H1 (cell line): ENCODE measurements around the gene FHL2. TPM values are rescaled to one million over a fixed set of nuclear protein-coding genes. Genes with fewer than 3 reads are reported as not detected.

Experiments used
- CTCF ChIA-PET: fragments of 300-600 bp; sonication (Branson Sonifier 250); formaldehyde crosslinking; loops from one replicate; lab custom pipeline; 2021; ENCODE audit not compliant: partially characterized antibody; lab: Charles Lee
- POLR2A ChIA-PET: fragments of 300-600 bp; sonication (Branson Sonifier 250); formaldehyde crosslinking; loops from one replicate; lab custom pipeline; 2021; ENCODE audit warnings: inconsistent platforms; ENCODE audit not compliant: partially characterized antibody; lab: Charles Lee
- DNase-seq, 2 experiments: peaks; one replicate each; pipeline versions ENCODE4 v3.0.0 to v3.0.0-alpha.2; 2010 to 2022; ENCODE audit warnings: low spot score in 2 of 2, low read depth in 1 of 2, mixed read lengths in 1 of 2
- FAIRE-seq: peaks from 2 replicates; lab custom pipeline; 2011; peaks lifted over from hg19 to GRCh38; lab: Jason Lieb, UNC
- H2AFZ ChIP-seq: 2 replicates; pipeline ENCODE4 v1.8.1; 2012; ENCODE audit warnings: low read length, inconsistent platforms
- H2AK5ac ChIP-seq: 2 replicates; pipeline ENCODE4 v1.6.1; 2013; ENCODE audit warnings: low read depth, low read length
- H2BK120ac ChIP-seq: replicated peaks from 2 replicates; pipeline ENCODE3; 2013; ENCODE audit warnings: low read depth, low read length, inconsistent platforms
- H2BK12ac ChIP-seq: 2 replicates; pipeline ENCODE4 v1.6.1; 2013; ENCODE audit warnings: low read depth, low read length
- H2BK15ac ChIP-seq: 2 replicates; pipeline ENCODE4 v1.6.1; 2013; ENCODE audit warnings: low read length
- H2BK20ac ChIP-seq: 2 replicates; pipeline ENCODE4 v1.6.1; 2013; ENCODE audit warnings: low read length
- H2BK5ac ChIP-seq: 2 replicates; pipeline ENCODE4 v1.6.1; 2013; ENCODE audit warnings: low read depth, low read length
- H3K14ac ChIP-seq: 2 replicates; pipeline ENCODE4 v1.6.1; 2013; ENCODE audit warnings: inconsistent platforms; ENCODE audit not compliant: insufficient read length
- H3K18ac ChIP-seq: 2 replicates; pipeline ENCODE4 v1.6.1; 2013; ENCODE audit warnings: low read length; ENCODE audit errors: extremely low read depth
- H3K23ac ChIP-seq: 2 replicates; pipeline ENCODE4 v1.6.1; 2013; ENCODE audit warnings: inconsistent platforms; ENCODE audit not compliant: insufficient read length
- H3K23me2 ChIP-seq: 2 replicates; pipeline ENCODE4 v1.6.1; 2013; ENCODE audit warnings: low read depth, low read length
- H3K27ac ChIP-seq: 2 replicates; pipeline ENCODE4 v1.6.1; 2011; ENCODE audit warnings: low read depth, low read length, inconsistent platforms
- H3K27me3 ChIP-seq, 4 experiments: replicated peaks in 1 of 4; 1 replicate in 1 of 4; 2 replicates in 3 of 4; pipeline versions ENCODE4 v1.6.1 to v1.8.1; 2011 to 2013; ENCODE audit warnings: low read length in 3 of 4, mild to moderate bottlenecking in 3 of 4, inconsistent platforms in 2 of 4, mixed read lengths in 2 of 4, moderate library complexity in 1 of 4; ENCODE audit not compliant: control insufficient read depth in 3 of 4, insufficient read depth in 3 of 4; ENCODE audit errors: extremely low read depth in 1 of 4
- H3K36me3 ChIP-seq, 4 experiments: 2 replicates each; pipeline versions ENCODE4 v1.6.1 to v1.8.1; 2011 to 2013; ENCODE audit warnings: mild to moderate bottlenecking in 4 of 4, low read length in 3 of 4, moderate library complexity in 2 of 4, control low read depth in 1 of 4, inconsistent platforms in 1 of 4; ENCODE audit not compliant: insufficient read depth in 4 of 4, control insufficient read depth in 2 of 4
- H3K4ac ChIP-seq: replicated peaks from 2 replicates; pipeline ENCODE3; 2013; ENCODE audit warnings: low read length, low read depth, mixed read lengths, inconsistent platforms; ENCODE audit not compliant: insufficient read length
- H3K4me1 ChIP-seq, 4 experiments: replicated peaks in 1 of 4; 1 replicate in 1 of 4; 2 replicates in 3 of 4; pipeline versions ENCODE4 v1.6.1 to v1.8.1; 2011 to 2013; ENCODE audit warnings: low read length in 3 of 4, inconsistent platforms in 2 of 4, mixed read lengths in 1 of 4; ENCODE audit not compliant: insufficient read depth in 4 of 4, control insufficient read depth in 3 of 4
- H3K4me2 ChIP-seq, 2 experiments: 2 replicates each; pipeline versions ENCODE4 v1.6.1 to v1.8.1; 2011 to 2013; ENCODE audit warnings: low read depth in 2 of 2, low read length in 2 of 2, control low read depth in 1 of 2, inconsistent platforms in 1 of 2, mild to moderate bottlenecking in 1 of 2; ENCODE audit not compliant: insufficient read depth in 1 of 2
- H3K4me3 ChIP-seq, 4 experiments: fragments of 200-600, 300-600 bp in 1 of 4; sonication (generic), shearing (Covaris generic), sonication (Bioruptor Twin) in 1 of 4; 2 replicates each; pipeline versions ENCODE4 v1.5.1 to v1.8.1; 2011 to 2016; ENCODE audit warnings: low read length in 4 of 4, low read depth in 3 of 4, control low read depth in 2 of 4, inconsistent platforms in 2 of 4, mild to moderate bottlenecking in 2 of 4, mixed read lengths in 1 of 4, moderate library complexity in 1 of 4; ENCODE audit not compliant: insufficient read depth in 2 of 4; ENCODE audit errors: extremely low read depth in 1 of 4
- H3K56ac ChIP-seq: replicated peaks from 2 replicates; pipeline ENCODE3; 2013; ENCODE audit warnings: low read depth, mild to moderate bottlenecking, mixed read lengths, low read length, inconsistent platforms; ENCODE audit not compliant: insufficient read length
- H3K79me1 ChIP-seq: 2 replicates; pipeline ENCODE4 v1.6.1; 2013; ENCODE audit warnings: low read depth, low read length, control low read depth
- H3K79me2 ChIP-seq, 2 experiments: 2 replicates each; pipeline versions ENCODE4 v1.6.1 to v1.8.1; 2012 to 2013; ENCODE audit warnings: low read length in 2 of 2, mild to moderate bottlenecking in 2 of 2, inconsistent platforms in 1 of 2; ENCODE audit not compliant: insufficient read depth in 2 of 2, control insufficient read depth in 1 of 2
- H3K9ac ChIP-seq, 4 experiments: replicated peaks in 1 of 4; 1 replicate in 1 of 4; 2 replicates in 3 of 4; pipeline versions ENCODE4 v1.6.1 to v1.8.1; 2011 to 2013; ENCODE audit warnings: low read depth in 3 of 4, low read length in 3 of 4, control low read depth in 2 of 4, mild to moderate bottlenecking in 2 of 4, moderate library complexity in 2 of 4, inconsistent platforms in 1 of 4; ENCODE audit errors: extremely low read depth in 1 of 4
- H3K9me3 ChIP-seq, 2 experiments: 2 replicates each; pipeline versions ENCODE4 v1.6.1 to v1.8.1; 2012 to 2013; ENCODE audit warnings: mild to moderate bottlenecking in 2 of 2, moderate library complexity in 2 of 2, control low read depth in 1 of 2, inconsistent platforms in 1 of 2, low read depth in 1 of 2, low read length in 1 of 2, mixed read lengths in 1 of 2; ENCODE audit not compliant: insufficient read depth in 2 of 2
- H4K20me1 ChIP-seq, 2 experiments: replicated peaks in 1 of 2; 2 replicates each; pipeline versions ENCODE3 to v1.8.1; 2011 to 2013; ENCODE audit warnings: inconsistent platforms in 2 of 2, low read length in 2 of 2, mild to moderate bottlenecking in 1 of 2; ENCODE audit not compliant: insufficient read depth in 2 of 2, control insufficient read depth in 1 of 2
- H4K5ac ChIP-seq: 2 replicates; pipeline ENCODE4 v1.6.1; 2013; ENCODE audit warnings: low read length, low read depth, mixed read lengths, inconsistent platforms; ENCODE audit not compliant: insufficient read length
- H4K8ac ChIP-seq: 2 replicates; pipeline ENCODE4 v1.8.0; 2013; ENCODE audit warnings: mild to moderate bottlenecking, moderate library complexity, low read length, inconsistent platforms; ENCODE audit not compliant: insufficient read depth; ENCODE audit errors: extremely low read depth
- H4K91ac ChIP-seq: replicated peaks from 2 replicates; pipeline ENCODE3; 2013; ENCODE audit warnings: low read length, mixed read lengths, inconsistent platforms; ENCODE audit not compliant: insufficient read length
- CEBPB ChIP-seq: IDR thresholded peaks from 2 replicates; pipeline ENCODE4 v1.6.1; 2012; ENCODE audit warnings: low read depth, low read length
- CHD1 ChIP-seq: IDR thresholded peaks from 2 replicates; pipeline ENCODE4 v1.6.1; 2012; ENCODE audit warnings: low read depth, low read length, improper control_type of control experiment
- CREB1 ChIP-seq: IDR thresholded peaks from 2 replicates; pipeline ENCODE4 v1.6.1; 2012; ENCODE audit warnings: inconsistent platforms
- GTF2F1 ChIP-seq: IDR thresholded peaks from 2 replicates; pipeline ENCODE4 v1.6.1; 2012; ENCODE audit warnings: low read depth, low read length, improper control_type of control experiment, borderline replicate concordance
- JUN ChIP-seq: IDR thresholded peaks from 2 replicates; pipeline ENCODE4 v1.6.1; 2011; ENCODE audit warnings: low read depth, mild to moderate bottlenecking, improper control_type of control experiment, low read length
- POLR2AphosphoS5 ChIP-seq: IDR thresholded peaks from 2 replicates; pipeline ENCODE4 v1.6.1; 2011; ENCODE audit warnings: low read depth, low read length
- RBBP5 ChIP-seq: IDR thresholded peaks from 2 replicates; pipeline ENCODE4 v1.7.1; 2012; ENCODE audit warnings: low read depth, mild to moderate bottlenecking, inconsistent platforms, low read length, moderate library complexity, borderline replicate concordance
- TBP ChIP-seq: IDR thresholded peaks from 2 replicates; pipeline ENCODE4 v1.6.1; 2011; ENCODE audit warnings: low read depth, low read length, improper control_type of control experiment
- YY1 ChIP-seq: IDR thresholded peaks from 2 replicates; pipeline ENCODE4 v1.6.1; 2011; ENCODE audit warnings: low read depth, mild to moderate bottlenecking, low read length
- ZNF274 ChIP-seq: IDR thresholded peaks from 2 replicates; pipeline ENCODE4 v1.7.0; 2012; ENCODE audit warnings: low read length, borderline replicate concordance; ENCODE audit errors: extremely low read depth
- WGBS, 2 experiments: shearing (Covaris generic) in 1 of 2; methylation state at CpG; one replicate each; pipeline versions ENCODE4 v1.1.6 to v1.1.7; 2013 to 2015; ENCODE audit warnings: low lambda C conversion rate in 2 of 2, mixed read lengths in 2 of 2, inconsistent platforms in 1 of 2, low coverage in 1 of 2, missing lambda C conversion rate in 1 of 2; ENCODE audit not compliant: insufficient replicate concordance in 2 of 2, insufficient coverage in 1 of 2, insufficient read length in 1 of 2; ENCODE audit errors: extremely low coverage in 1 of 2, missing lambda C conversion rate in 1 of 2; 5-methylcytosine and 5-hydroxymethylcytosine counted together
- polyA plus RNA-seq, 7 experiments: library from polyadenylated mRNA; depleted of rRNA in 3 of 7; stranded (reverse) in 5 of 7; unstranded in 2 of 7; fragments of >200 nt in 5 of 7; fragments of 200-250 nt in 2 of 7; gene quantifications; 1 replicate in 5 of 7; 2 replicates in 1 of 7; 4 replicates in 1 of 7; pipeline versions ENCODE4 v1.2.1 to v1.2.3, GENCODE V29; 2011 to 2013; ENCODE audit warnings: missing spikeins in 2 of 7, mixed read lengths in 2 of 7
- total RNA-seq: library from RNA; stranded (reverse); fragmentation: NEBNext Ultra II Directional; extraction: Animal tissue kit (Norgen Biotek cat#: 25700); gene quantifications from 2 replicates; pipeline ENCODE4 v1.2.1, GENCODE V29; 2021
- TF ChIP-seq, protein P1 (sequence below), 3 experiments: IDR thresholded peaks; 1 replicate in 2 of 3; 2 replicates in 1 of 3; pipeline versions ENCODE4 v1.5.1 to v1.6.1; 2011; ENCODE audit warnings: low read length in 3 of 3, mild to moderate bottlenecking in 3 of 3, inconsistent platforms in 2 of 3, low read depth in 1 of 3, moderate library complexity in 1 of 3; ENCODE audit not compliant: insufficient read depth in 1 of 3; ENCODE audit errors: control extremely low read depth in 1 of 3

Gene FHL2
- total and polyA plus RNA-seq, 2 of the 8 experiments (the other 6 are each of a cell fraction or from before 2014, with no cell fraction given): 33.2 to 64.3 TPM

DNA sequence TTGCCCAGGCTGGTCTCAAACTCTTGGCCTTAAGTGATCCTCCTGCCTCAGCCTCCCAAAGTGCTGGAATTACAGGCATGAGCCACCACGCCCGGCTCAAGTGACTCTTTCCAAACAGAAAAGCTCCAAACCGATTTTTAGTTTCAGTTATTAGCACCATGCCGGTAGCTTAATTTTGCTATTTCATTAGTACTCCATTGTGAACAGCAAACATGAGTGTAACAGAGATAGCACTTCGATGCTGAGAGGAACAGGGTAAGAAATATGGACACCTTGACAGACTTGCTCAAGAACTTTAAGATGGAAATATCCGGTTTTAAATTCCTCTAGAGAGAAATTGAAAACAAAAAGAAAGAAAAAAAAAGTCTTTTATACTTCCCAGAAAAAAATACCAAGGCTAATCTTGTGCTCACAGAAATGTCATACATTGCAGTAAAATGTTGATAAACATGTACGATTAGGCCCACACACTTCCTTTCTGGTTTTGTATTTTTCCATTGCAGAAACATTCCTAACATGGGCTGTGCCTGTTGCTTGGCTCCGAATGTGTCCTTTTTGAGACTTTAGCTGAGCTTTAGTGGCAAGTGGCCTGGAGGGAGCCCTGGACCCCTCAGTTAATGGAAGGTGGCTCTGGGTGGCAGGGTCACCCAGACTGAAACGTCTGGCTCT is 18.3 kb downstream of the FHL2 start:
- TF ChIP-seq ZNF274 (no peak), TBP (no peak), YY1 (no peak), RBBP5 (no peak), CHD1 (no peak), CREB1 (no peak), CEBPB (no peak), JUN (no peak), GTF2F1 (no peak), POLR2AphosphoS5 (no peak; the same call in 1 of the 2 replicates)
- TF ChIP-seq, protein P1, sequence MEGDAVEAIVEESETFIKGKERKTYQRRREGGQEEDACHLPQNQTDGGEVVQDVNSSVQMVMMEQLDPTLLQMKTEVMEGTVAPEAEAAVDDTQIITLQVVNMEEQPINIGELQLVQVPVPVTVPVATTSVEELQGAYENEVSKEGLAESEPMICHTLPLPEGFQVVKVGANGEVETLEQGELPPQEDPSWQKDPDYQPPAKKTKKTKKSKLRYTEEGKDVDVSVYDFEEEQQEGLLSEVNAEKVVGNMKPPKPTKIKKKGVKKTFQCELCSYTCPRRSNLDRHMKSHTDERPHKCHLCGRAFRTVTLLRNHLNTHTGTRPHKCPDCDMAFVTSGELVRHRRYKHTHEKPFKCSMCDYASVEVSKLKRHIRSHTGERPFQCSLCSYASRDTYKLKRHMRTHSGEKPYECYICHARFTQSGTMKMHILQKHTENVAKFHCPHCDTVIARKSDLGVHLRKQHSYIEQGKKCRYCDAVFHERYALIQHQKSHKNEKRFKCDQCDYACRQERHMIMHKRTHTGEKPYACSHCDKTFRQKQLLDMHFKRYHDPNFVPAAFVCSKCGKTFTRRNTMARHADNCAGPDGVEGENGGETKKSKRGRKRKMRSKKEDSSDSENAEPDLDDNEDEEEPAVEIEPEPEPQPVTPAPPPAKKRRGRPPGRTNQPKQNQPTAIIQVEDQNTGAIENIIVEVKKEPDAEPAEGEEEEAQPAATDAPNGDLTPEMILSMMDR (IDR thresholded peaks at IDR 0.05; ENCODE audit: control extremely low read depth in 1 of 3, insufficient read depth in 1 of 3, low read depth in 1 of 3, low read length in 3 of 3): no peak
- H3K4me1 ChIP-seq: no peaks in the 10 kb centered on the region; a peak in 2 of 7 replicates

More for the DNA sequence above, 18.3 kb downstream of the FHL2 start:
- Histone ChIP-seq H3K23me2 (no peaks in the 10 kb centered on the region), H3K9me3 (no peaks in the 10 kb centered on the region), H3K79me1 (no peaks in the 10 kb centered on the region), H2BK5ac (no peak overlapping the region), H3K4ac (no peak overlapping the region), H3K56ac (no peak overlapping the region), H3K27me3 (no peaks in the 10 kb centered on the region), H4K8ac (no peak overlapping the region), H3K79me2 (no peaks in the 10 kb centered on the region), H3K23ac (no peak overlapping the region), H2AK5ac (no peak overlapping the region), H4K91ac (no peak overlapping the region), H4K5ac (no peak overlapping the region), H3K4me3 (no peak overlapping the region), H4K20me1 (no peaks in the 10 kb centered on the region), H3K18ac (no peak overlapping the region), H3K27ac (no peak overlapping the region), H3K14ac (no peak overlapping the region), H2AFZ (no peak overlapping the region), H3K4me2 (no peak overlapping the region), H2BK20ac (no peak overlapping the region), H3K9ac (no peak overlapping the region; a peak in 1 of 7 replicates), H2BK12ac (no peak overlapping the region), H3K36me3 (peaks cover 8 to 27% (median 17%) of the 10 kb centered on the region in 4 experiments), H2BK15ac (no peak overlapping the region), H2BK120ac (no peak overlapping the region)
- WGBS, 2 experiments: 91% methylated on average over 9 of the region's 9 CpGs; no CpG with 5 or more reads in 1 of the 2 experiments
- POLR2A ChIA-PET: interaction anchor here (1.8 kb wide), 1 partner anchor 18 kb away, joined by 7 read pairs; the partner anchor contains the start of gene FHL2
- DNase-seq (no peak), FAIRE-seq (no peak)
- CTCF ChIA-PET: interaction anchor here (0.6 to 1.4 kb wide), 5 partner anchors 10 to 168 kb away, joined by 3 to 6 read pairs (median 3); no protein-coding TSS in a partner anchor
